ENCODE measurements around the gene OMP. TPM values are rescaled to one million over a fixed set of nuclear protein-coding genes. Genes with fewer than 3 reads are reported as not detected.
A peak's percentile ranks its signal among the peaks of the same experiment; 100 is the strongest.

OMP gene
- total RNA-seq, 2 experiments from 2014 or later: not detected

- BruUV-seq (replicated peaks): no TSS peak
- Histone ChIP-seq H3K4me1 (ENCODE audit: insufficient read depth, low read length, poor library complexity, severe bottlenecking) (peaks cover 9% of the 10 kb centered on the region), H3K27ac (ENCODE audit: low read depth, low read length, poor library complexity, severe bottlenecking) (no peak overlapping the region), H3K79me2 (ENCODE audit: insufficient read depth, low read depth, low read length) (no peaks in the 10 kb centered on the region), H3K4me2 (ENCODE audit: low read length) (no peak overlapping the region), H3K4me3 (ENCODE audit: low read depth, low read length, poor library complexity, severe bottlenecking) (no peak overlapping the region), H4K20me1 (ENCODE audit: insufficient read depth, low read length) (no peaks in the 10 kb centered on the region), H3K9me3 (ENCODE audit: low read length) (no peaks in the 10 kb centered on the region), H2AFZ (ENCODE audit: low read length) (no peak overlapping the region), H3K9me2 (ENCODE audit: insufficient read depth, low read length) (no peaks in the 10 kb centered on the region), H3K36me3 (ENCODE audit: insufficient read depth, low read length) (no peaks in the 10 kb centered on the region)
- TF ChIP-seq EZH2phosphoT487 (IDR thresholded peaks at IDR 0.05; ENCODE audit: borderline replicate concordance, low read depth, low read length) (no peak), CTCF (conservative IDR thresholded peaks at IDR 0.05; ENCODE audit: low read length) (0 out of 2 replicates have a peak, but pooled peaks have one; percentile 28)
- DNase-seq (ENCODE audit: low spot score): no peak
- ChIA-PET POLR2A (interaction anchor here (0.6 kb wide), 1 partner anchor 297 kb away, joined by 3 read pairs; no protein-coding TSS in a partner anchor), CTCF (ENCODE audit: unreplicated experiment) (no interaction called here)
- intact Hi-C loops (cut with micrococcal nuclease; ENCODE audit: unreplicated experiment): no loop called here
Measured at GRCh38 chr11:77062924-77063323, 39.7 kb upstream of the OMP start.

- POLR2A ChIA-PET: no interaction called here
- Histone ChIP-seq H3K9me2 (ENCODE audit: insufficient read depth, low read length) (no peaks in the 10 kb centered on the region), H3K79me2 (ENCODE audit: insufficient read depth, low read depth, low read length) (no peaks in the 10 kb centered on the region), H3K9me3 (ENCODE audit: low read length) (no peaks in the 10 kb centered on the region), H3K4me1 (ENCODE audit: insufficient read depth, low read length, poor library complexity, severe bottlenecking) (peaks cover 9% of the 10 kb centered on the region), H4K20me1 (ENCODE audit: insufficient read depth, low read length) (no peaks in the 10 kb centered on the region), H3K27ac (ENCODE audit: low read depth, low read length, poor library complexity, severe bottlenecking) (no peak overlapping the region), H3K4me2 (ENCODE audit: low read length) (no peak overlapping the region), H3K36me3 (ENCODE audit: insufficient read depth, low read length) (no peaks in the 10 kb centered on the region), H2AFZ (ENCODE audit: low read length) (no peak overlapping the region), H3K4me3 (ENCODE audit: low read depth, low read length, poor library complexity, severe bottlenecking) (no peak overlapping the region)
- TF ChIP-seq CTCF (conservative IDR thresholded peaks at IDR 0.05; ENCODE audit: low read length) (no peak), EZH2phosphoT487 (IDR thresholded peaks at IDR 0.05; ENCODE audit: borderline replicate concordance, low read depth, low read length) (no peak)
- intact Hi-C loops (cut with micrococcal nuclease; ENCODE audit: unreplicated experiment): no loop called here
- CTCF ChIA-PET (ENCODE audit: unreplicated experiment): no interaction called here
- no TSS peak for BruUV-seq (replicated peaks)
- no peak for DNase-seq (ENCODE audit: low spot score)
Measured at GRCh38 chr11:77063407-77063806, 39.2 kb upstream of the OMP start.

- intact Hi-C loops (cut with micrococcal nuclease; ENCODE audit: unreplicated experiment): no loop called here
Measured at GRCh38 chr11:77063861-77064260, 38.8 kb upstream of the OMP start.

More at GRCh38 chr11:77063861-77064260, 38.8 kb upstream of the OMP start:
- ChIA-PET POLR2A (no interaction called here), CTCF (ENCODE audit: unreplicated experiment) (no interaction called here)
- H3K4me2 ChIP-seq (ENCODE audit: low read length): no peak overlapping the region
- no TSS peak for BruUV-seq (replicated peaks)
- H3K9me3 ChIP-seq (ENCODE audit: low read length): no peaks in the 10 kb centered on the region
- H4K20me1 ChIP-seq (ENCODE audit: insufficient read depth, low read length): no peaks in the 10 kb centered on the region
- H3K4me1 ChIP-seq (ENCODE audit: insufficient read depth, low read length, poor library complexity, severe bottlenecking): peaks cover 9% of the 10 kb centered on the region
- H3K79me2 ChIP-seq (ENCODE audit: insufficient read depth, low read depth, low read length): no peaks in the 10 kb centered on the region
- TF ChIP-seq CTCF (conservative IDR thresholded peaks at IDR 0.05; ENCODE audit: low read length) (no peak), EZH2phosphoT487 (IDR thresholded peaks at IDR 0.05; ENCODE audit: borderline replicate concordance, low read depth, low read length) (no peak)
- no peak for DNase-seq (ENCODE audit: low spot score)
- H3K36me3 ChIP-seq (ENCODE audit: insufficient read depth, low read length): no peaks in the 10 kb centered on the region
- no peak overlapping the region for H3K27ac ChIP-seq (ENCODE audit: low read depth, low read length, poor library complexity, severe bottlenecking)
- no peaks in the 10 kb centered on the region for H3K9me2 ChIP-seq (ENCODE audit: insufficient read depth, low read length)
- H3K4me3 ChIP-seq (ENCODE audit: low read depth, low read length, poor library complexity, severe bottlenecking): no peak overlapping the region
- H2AFZ ChIP-seq (ENCODE audit: low read length): no peak overlapping the region

Measured in OCI-LY7 (cell line).